H1 (cell line): ENCODE results near the gene ZW10. TPM values are rescaled to one million over a fixed set of nuclear protein-coding genes. Genes with fewer than 3 reads are reported as not detected.

Experiments
- POLR2A ChIP-seq, 2 experiments: IDR thresholded peaks; 1 replicate in 1 of 2; 2 replicates in 1 of 2; pipeline ENCODE4 v1.6.1; 2011; ENCODE audit warnings: low read depth in 2 of 2, low read length in 2 of 2, mild to moderate bottlenecking in 2 of 2; ENCODE audit errors: control extremely low read depth in 1 of 2
- SP1 ChIP-seq: IDR thresholded peaks from 2 replicates; pipeline ENCODE4 v1.6.1; 2011; ENCODE audit warnings: low read depth, low read length
- polyA plus RNA-seq, 7 experiments: library from polyadenylated mRNA; depleted of rRNA in 3 of 7; stranded (reverse) in 5 of 7; unstranded in 2 of 7; fragments of >200 nt in 5 of 7; fragments of 200-250 nt in 2 of 7; gene quantifications; 1 replicate in 5 of 7; 2 replicates in 1 of 7; 4 replicates in 1 of 7; pipeline versions ENCODE4 v1.2.1 to v1.2.3, GENCODE V29; 2011 to 2013; ENCODE audit warnings: missing spikeins in 2 of 7, mixed read lengths in 2 of 7
- total RNA-seq: library from RNA; stranded (reverse); fragmentation: NEBNext Ultra II Directional; extraction: Animal tissue kit (Norgen Biotek cat#: 25700); gene quantifications from 2 replicates; pipeline ENCODE4 v1.2.1, GENCODE V29; 2021

ZW10 gene
- total and polyA plus RNA-seq, 2 of the 8 experiments (the other 6 are each of a cell fraction or from before 2014, with no cell fraction given): 9.0 to 25.3 TPM

DNA sequence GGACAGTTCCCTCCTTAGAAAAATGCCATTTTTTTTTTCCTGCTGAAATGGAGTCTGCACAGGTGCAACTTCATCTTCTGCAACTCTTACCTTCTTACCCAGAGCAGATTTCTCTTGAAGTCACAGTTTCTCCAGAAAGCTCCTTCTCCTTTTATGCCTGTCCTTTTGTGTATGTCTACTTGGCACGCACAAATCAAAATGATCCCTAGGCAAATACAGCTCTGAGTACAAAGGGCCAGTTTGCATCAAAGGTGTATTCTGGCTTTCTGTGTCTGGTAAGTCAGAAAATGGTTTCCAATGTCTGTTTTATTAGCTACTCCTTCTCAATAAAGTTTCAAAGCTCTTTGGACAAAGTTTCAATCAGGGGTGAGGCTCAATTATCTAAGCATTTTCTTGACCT, 8.6 kb upstream of the ZW10 start (continued):
- TF ChIP-seq POLR2A (IDR thresholded peaks at IDR 0.05; ENCODE audit: control extremely low read depth in 1 of 2, low read depth in 2 of 2, low read length in 2 of 2) (no peak), SP1 (no peak)
